ENCODE results near the gene HOXD8.

HOXD8 gene

DNA sequence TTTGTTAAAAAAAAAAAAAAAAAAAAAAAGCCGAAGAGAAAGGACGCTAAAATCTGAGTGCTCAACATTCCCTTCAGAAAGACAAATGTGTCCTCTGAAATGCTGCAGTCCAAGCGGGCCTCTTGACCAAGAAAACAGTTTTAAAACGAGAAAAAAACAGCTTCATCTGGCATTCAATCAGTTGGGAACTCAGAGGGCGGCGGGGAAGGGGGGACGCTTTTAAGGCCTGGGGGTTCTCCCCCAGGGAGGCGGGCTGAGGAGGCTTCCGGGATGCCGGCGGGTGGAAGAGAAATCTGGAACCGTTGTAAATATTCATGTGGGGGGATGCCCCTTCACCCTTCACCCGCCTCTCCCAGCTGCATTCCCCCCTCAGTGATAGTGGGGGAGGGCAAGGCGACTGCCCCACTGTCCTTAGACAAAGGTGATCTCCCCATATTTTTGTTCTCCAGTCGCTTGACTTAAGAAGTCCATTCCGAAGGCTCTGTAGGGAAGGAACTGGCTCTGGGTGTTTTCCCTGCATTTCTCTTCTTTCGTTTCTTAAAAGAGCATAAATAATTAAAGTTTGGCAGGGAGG lies 25.7 kb upstream of the HOXD8 start:
- DNase-seq: no peak

DNA sequence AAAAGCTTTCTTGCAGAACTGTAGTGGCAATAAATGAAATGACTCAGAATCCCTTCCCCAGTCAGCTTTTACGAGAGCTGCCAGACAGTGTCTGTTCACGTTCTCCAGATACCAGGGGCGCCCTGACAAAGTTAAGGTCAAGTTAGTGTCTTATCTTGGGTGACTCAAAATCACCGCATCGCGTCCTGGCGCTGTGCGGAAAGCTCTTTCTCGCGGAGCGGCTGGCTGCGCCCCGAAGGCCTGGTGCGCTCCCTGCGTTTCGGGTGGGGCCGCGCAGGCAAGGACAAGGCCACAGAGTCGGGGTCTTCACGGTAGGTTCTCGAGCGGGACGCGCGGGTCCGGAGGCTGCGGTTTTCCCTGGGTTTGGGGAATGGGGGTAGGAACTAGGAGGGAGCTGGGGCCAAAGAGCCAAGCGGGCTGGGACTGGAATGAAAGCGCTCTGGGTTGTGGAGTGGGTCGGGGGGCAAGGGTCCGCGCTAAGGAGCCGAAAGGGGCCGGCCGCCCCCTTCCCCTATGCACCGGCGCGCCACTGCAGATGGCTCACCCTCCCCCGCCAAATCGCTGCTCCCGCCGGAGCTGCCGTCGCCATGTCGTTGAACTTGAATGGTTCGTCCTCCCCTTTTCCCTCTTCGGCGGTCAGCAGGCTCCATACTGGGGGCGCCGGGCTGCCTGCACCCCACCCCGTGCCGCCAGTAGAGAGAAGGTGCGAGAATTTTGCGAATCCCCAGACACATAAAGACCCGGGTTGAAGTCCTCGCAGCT lies 25.0 kb upstream of the HOXD8 start:
- no peak for DNase-seq

DNA sequence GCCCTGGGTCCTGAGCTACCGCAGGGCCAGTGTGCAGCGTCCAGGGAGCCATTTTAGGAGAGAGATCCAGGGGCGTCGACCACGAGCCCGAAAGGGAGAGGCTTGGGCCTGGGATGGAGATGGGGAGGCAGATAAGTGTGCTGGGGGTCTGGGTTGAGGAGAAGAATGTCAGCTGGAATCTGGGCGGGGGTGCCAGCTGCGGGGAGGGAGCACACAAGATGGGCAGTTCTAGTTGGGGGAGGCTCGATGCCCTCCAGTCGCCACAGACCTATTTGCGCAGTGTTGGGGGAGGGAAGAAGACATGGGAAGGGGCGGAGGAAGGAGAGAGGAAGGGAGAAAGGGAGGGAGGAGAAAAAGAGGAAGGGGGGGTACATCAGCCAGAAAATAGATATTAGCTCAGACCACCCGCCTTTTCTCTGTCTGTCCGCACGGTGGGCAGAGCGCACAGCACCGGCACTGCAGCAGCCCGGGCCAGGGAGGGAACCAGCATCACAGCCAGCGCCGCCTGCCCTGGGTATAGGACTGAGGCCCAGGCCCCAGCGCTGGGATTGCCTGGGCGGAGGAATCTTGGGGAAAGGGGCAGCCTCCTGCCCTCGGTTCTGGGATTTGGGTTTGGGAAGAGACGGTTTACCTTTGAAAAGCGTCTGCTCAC lies 24.3 kb upstream of the HOXD8 start:
- DNase-seq: no peak

DNA sequence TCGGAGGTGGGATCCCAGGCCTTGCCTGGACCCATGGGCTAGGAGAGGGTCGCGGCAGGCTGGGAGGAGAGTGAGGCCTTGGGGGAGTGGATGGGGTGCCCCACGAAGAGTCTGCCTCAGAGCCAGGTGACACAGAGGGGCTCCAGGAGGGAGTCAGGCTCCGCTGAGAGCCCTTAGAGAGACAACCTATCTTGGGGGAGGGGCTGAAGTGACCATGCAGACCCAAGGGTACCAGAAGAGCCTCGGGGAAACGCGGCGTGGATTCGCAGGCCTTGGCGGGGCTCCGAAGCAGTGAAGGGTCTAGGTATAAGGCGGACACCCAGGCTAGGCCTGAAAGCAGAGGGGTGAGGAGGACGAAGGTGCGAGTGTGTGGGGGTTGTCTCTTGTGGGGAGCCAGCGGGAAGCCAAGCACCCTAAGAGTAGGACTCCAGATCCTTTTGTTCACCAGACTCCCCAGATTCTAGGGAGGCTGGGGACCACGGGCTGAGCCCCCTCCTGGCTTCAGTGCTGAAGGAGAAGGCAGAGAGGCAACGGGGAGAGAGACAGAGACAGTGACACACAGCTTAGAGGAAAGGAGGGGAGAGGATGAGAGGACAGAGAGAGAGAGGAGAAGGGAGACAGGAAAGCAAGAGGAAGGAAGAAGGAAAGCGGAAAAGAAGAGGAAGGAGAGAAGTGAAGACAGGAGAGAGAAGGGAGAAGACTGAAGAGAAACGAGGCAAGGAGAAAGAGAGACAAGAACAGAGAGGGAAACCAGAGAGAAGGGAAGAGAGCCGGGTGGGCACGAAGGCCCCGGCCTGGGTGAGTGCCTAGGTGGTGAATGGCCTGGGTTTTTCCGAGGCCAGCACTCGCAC lies 23.6 kb upstream of the HOXD8 start:
- DNase-seq: no peak

DNA sequence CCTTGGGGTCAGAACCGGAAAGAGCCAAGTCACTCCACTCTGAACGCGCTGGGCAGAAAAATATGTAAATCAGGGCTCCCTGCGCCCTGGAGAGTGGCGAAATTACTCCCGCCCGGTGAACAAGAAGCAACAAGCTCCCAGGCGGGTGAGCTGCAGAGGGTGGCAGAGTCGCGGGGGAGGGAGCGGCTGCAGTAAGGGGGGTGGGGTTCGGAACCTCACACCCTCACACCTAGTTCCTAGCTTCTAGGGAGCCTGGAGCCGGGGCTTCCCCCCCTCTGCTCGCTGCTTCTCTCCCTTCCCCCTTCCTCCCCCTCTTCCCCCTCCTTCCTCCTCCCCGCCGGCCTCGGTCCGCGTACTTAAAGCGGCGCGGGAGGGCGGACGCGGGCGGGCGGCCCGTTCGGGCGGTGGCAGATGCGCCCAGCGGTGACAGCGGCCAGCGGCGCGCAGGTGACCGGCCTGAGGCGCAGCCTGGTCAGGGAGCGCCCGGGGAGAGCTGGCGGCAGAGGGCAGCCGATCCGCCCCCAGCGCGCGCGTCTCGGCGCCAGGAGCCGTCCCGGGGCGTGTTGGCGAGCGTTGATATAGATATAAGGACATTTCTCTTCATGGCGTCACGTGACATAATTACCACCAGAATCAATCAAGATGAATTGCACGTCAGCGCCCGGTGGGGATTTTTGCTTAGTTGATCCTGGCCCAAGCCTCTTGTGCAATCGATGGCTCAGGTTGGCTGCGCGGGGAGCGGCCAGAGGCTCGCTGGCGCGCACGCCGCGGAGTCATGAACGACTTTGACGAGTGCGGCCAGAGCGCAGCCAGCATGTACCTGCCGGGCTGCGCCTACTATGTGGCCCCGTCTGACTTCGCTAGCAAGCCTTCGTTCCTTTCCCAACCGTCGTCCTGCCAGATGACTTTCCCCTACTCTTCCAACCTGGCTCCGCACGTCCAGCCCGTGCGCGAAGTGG lies 22.6 kb upstream of the HOXD8 start, which contains the start of gene HOXD11:
TSS of gene HOXD11 (plus strand) at position 700 of the 959 bp plus-strand sequence. CDS start at position 776, 76 bp downstream.
- DNase-seq: no peak

DNA sequence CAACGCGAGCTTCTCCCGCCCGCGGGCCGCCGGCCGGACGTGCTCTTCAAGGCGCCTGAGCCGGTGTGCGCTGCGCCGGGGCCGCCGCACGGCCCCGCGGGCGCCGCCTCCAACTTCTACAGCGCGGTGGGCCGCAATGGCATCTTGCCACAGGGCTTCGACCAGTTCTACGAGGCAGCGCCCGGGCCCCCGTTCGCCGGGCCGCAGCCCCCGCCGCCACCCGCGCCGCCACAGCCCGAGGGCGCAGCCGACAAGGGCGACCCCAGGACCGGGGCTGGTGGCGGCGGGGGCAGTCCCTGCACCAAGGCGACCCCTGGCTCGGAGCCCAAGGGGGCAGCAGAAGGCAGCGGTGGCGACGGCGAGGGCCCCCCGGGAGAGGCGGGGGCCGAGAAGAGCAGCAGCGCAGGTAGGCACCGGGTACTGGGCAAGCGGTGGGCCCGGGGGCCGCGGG lies 21.7 kb upstream of the HOXD8 start:
- DNase-seq: no peak

DNA sequence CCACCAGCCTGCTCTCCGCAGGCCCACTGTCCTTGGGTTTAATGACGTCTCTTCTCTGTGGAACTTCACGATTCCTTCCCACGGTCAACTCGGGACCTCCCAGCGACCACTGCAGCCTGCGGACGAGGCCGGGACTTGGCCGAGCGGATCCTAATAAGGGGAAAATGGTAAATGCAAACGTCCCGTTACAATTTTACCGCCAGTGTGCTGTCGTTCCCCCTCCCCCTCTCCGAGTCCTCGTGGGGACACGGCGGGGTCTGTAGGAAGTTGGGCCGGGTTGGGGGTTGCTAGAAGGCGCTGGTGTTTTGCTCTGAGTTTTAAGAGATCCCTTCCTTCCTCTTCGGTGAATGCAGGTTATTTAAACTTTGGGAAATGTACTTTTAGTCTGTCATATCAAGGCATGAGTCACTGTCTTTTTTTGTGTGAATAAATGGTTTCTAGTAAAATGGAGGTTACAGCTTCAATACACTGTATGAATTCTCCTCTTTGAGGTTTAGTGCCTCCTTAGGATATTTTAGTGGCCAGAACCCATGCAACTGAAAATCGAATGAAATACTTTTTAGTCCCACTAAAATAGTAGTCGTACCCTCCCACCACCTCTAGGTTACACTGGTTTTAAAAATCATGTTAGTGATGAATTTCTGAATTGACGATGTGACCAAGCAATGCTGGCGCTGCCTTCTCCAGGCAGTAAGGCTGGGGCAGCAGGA lies 20.2 kb upstream of the HOXD8 start:
- no peak for DNase-seq

DNA sequence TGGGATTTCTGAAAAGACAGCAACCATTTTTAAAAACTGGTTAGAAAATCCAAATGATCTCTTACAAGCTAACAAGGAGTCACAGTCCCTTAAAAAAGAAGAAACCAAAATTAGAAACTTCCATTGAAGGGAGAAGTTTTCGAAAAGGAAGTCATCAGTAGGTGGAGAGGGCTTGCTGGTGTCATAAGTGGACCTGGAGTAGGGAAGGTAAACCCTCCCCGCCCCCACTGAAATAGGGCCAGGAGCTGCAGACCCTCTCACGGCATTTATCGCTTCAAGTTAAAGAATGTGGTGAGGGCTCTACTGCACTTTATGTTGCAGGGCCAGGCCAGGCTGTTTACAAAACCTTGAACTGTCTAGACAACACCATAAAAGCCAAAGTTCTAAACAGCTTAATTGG lies 19.6 kb upstream of the HOXD8 start:
- DNase-seq: no peak

DNA sequence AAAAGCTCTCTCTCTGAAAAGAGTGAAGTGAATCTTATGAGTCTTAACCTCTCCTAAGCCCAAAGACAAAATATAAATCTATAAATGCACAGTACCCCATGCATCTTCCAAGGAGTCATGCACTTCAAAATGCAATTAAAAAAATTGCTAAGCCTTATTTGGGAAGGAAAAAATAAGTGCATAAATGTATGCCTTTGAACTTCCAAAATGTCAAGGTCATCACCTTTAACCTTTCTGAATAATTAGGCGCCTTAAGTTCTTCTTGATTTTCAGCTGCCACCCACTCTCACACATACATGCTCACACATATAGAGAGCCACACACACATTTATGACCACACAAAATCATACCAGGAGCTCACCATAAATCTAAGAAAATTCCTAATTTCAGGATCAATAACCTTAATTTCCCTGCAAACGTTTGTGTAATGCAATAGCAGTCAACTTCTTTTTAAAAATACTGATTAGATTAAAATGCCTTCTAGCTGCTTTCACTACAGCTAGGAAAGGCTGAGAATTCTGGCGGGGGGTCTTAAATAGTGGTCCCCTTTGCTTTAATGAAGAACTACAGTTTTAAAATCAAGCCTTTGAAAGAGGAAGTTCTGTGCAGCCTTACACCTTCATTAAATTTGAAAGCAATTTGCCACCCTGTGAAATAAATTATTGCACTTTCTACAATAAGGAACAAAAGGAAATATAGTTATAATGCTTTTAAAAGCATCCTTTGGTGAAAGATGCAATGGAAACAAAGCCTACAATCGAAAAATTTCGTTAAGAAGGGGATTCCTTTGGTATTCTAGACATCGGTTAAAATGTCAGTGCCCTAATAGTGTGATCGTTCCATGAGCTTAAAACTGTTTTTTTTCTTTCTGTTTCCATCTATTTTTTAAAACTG lies 18.8 kb upstream of the HOXD8 start:
- no peak for DNase-seq

DNA sequence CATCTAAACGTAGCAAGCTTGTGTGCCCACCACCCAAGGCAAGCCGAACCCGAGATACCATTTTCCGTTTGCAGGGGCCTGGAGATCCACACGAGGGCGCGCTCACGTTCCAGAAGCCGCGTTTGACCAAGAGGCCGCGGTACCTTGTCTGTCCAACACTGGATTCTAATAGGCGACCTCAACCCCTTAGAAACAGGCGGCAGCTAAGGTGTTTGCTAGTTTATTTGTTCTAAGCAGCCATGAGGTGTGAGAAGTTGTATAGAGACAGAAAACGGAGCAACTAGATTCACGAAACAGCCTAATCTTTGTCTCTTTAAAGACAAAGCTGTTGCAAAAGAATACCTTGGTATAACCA lies 18.2 kb upstream of the HOXD8 start:
- DNase-seq: peak; percentile 40

DNA sequence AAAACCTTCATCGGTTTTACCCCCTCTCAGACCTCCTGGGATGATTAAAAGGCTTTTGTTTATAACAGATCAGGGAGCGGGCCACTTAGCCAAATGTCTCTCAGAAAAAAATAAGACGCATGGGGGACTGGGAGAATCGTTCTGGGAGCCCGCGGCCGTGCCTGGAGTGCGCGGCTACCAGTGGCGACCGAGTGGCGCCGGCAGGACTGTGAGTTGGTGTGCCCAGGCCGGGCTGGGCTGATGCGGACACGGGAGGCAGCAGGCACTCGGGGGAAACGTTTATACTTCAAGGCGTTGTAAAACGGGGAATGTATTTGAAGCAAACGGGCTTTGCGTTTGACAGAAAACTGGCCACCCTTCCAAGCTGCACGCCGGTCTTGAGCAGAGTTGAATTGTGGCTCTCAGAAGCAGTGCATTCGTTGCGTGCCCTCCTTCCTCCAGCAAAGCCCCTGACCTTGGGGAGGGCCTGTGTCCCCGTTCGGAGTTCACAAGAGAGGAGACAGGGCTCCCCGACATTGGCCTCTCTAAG lies 17.6 kb upstream of the HOXD8 start:
- no peak for DNase-seq

DNA sequence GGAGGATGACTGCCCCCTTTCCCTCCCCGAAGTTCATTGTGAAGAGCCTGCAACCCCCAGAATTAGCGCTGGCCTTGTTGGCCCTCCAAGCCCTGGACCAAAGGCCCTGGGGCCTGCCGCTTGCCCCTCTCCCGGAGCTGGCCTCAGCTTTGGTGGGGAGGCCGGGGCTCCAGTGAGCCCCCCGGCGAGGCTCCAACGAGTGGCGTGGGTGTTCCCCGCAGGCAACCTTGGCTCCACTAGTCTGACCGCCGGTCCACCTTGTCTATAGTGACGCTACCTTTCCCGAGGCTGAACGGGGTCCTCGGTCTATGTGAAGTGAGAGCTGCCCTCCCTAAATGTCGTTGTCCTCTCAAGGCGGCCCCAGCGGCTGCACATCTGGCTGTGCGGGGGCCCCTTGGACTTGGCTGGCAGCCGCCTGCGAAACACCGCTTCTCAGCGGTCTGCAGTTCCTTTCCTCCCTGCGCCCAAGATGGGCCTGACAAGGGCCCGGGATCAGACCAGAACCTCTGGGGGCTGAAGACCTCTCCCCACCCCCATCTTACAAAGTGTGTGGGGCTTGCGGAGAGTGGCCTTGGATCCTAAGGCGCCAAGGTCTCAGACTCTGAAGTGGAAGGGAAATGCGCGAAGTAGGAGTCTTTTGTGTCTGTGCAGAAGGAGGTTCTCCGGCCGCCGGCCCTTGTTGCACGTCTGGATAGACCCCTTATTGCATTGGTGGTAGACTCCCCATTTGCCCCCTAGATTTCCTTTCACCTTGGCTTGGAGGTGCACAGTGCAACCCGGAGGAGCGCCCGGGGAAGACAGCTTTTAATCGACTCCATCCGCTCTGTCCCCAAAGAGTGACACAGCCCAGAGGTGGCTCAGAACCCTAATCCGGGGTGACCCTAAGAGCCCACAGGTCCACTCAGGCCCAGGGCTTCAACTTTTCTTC lies 16.9 kb upstream of the HOXD8 start:
- no peak for DNase-seq

DNA sequence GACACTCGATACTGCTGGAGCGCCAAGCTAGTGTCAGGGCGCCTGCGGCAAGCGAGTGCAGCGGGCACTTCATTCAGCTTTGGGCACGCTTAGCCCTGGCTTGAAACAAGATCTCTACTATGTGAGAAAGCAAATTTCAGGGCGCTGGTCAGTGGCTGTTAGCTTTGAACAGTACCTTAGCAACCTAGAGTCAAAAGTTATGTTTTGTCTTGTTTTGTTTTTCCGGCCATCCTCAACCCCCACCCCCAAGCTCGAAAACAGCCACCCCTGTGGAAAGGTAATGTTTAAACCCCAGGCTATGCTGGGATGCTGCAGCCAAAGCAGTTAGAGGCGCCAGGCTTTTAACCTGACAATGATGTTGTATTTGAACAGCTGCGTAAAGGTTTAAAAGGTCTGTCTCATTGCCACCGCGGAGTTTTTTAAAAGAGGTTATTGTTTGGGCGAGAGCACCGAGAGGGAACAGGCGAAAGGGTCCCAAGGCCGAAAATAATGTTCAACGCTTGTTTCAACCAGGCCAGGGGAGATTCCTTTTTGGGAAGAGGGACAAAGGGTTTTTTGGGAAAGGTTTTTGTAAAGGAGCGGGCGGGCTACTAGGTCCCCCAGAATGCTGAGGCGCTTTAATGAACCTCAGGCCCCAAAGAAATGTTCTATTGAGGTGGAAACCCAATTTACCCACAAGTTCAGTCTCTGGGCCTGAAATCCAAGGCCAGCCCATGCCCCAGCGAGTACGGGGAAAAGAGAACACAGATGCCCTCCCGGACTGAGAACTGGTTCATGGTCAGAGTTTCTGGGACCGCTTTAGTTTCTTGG lies 15.2 kb upstream of the HOXD8 start:
- DNase-seq: no peak

DNA sequence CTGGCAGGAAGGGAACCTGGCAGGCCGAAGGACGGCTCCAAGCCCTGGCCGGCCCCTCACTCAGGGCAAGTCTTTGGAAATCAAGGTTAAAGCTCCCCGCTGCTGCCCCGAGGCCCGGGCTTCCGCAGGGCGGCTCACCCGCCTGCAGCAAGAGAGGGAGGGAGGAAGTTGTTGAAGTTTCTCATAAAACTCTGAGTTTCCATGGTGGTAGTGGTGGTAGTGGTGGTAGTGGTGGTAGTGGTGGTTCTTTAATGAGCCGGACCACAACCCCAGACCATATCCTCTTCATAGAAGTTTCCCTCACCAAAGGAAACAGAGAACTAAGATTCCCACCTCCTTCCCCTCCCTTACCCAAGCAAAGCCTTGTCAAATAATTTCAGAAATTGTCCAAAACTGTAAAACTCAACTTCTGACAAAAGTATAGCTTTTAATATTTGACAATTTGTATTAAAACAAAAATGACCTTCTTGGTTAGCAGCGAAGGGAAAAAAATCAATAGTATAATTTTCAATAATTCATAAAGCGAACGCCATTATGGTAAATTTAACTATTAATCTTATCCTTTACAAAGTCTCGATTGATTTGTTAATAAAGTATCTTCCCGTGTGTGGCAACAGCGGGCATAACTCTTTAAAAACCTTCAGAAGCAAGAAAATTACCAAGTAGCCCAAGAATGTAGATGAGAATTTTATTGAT lies 14.4 kb upstream of the HOXD8 start:
- DNase-seq: no peak

DNA sequence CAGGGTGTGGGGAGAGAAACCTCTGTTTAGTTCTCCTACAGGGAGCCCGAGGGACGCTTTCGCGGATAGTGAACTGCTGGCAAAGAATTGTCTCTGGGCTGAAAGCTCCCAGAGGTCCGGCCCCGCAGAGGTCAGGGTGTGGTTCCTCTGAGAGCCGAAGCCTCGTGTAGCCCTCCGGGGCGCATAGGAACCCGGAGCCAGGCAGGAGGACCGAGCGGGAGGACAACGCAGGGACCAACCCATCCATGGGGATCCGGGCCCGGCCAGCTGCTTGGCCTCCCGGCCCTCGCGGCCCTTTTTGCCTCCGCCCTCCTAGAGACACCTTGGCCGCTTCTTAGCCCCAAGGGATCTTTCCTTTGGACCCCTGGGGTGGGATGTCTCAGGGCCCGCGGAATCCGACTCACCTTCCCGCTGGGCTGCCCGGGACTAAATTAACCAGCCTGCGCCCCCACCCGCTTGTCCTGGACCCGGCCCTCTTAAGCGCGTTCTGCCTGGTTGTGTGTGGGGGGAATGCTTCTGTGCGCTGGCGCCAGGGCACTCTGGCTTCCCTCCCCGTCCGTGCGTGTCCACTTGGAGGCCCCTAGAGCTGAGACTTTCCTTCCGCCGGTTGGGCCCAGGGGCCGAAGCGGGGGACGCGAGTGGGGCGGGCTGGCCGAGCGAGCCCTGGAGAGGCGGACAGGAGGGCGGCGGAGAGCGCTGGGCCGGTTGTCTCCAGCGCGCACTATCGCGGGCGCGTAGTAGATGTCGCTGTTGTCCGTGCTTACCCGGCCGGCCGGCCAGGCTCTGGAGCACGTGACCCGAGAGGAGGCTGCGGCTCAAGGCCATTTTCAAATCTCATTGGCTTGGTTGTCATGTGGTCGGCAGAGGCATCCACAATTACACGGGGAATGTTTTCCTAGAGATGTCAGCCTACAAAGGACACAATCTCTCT lies 13.4 kb upstream of the HOXD8 start, which contains the start of gene HOXD10:
TSS of gene HOXD10 (plus strand) at position 896 of the 931 bp plus-strand sequence. CDS start 56 bp downstream, outside the sequence.
- DNase-seq: no peak
